ENCODE data around the gene PINLYP. TPM values are rescaled to one million over a fixed set of nuclear protein-coding genes. Genes with fewer than 3 reads are reported as not detected.
"Not testable (repeated sequence)": the region's sequence is repeated elsewhere in the genome, so short reads cannot be mapped to it uniquely, and the experiment has no call there.

The PINLYP gene
- total and polyA plus RNA-seq, 2 donors = 11.4 to 14.6 TPM

GRCh38 chr19:43595999-43596841 is 20.6 kb downstream of the PINLYP start, which contains the start of the genes IRGQ and ZNF576:
Gene IRGQ, minus strand, starts transcription at chr19:43596134. Its CDS starts 796 bp downstream, at chr19:43595338.
Gene ZNF576, plus strand, starts transcription at chr19:43596595. Its CDS starts 514 bp downstream, at chr19:43597109.
- DNase-seq (ENCODE audit: extremely low spot score) = peak; percentile 99
- Histone ChIP-seq H3K4me1 (ENCODE audit: insufficient read depth) (no peaks in the 10 kb centered on the region), H3K36me3 (ENCODE audit: insufficient read depth) (peaks cover 5% of the 10 kb centered on the region), H3K4me3 (ENCODE audit: low read depth, low read length) (peak within 1 kb of the TSS; percentile 53), H3K27ac (ENCODE audit: low read depth) (peak within 1 kb of the TSS; percentile 97)
- under 1% methylated on average over 60 of the region's 60 CpGs for WGBS

- DNase-seq (ENCODE audit: extremely low spot score) = no peak
- Histone ChIP-seq H3K36me3 (ENCODE audit: insufficient read depth) (peaks cover 5% of the 10 kb centered on the region), H3K4me1 (ENCODE audit: insufficient read depth) (no peaks in the 10 kb centered on the region), H3K4me3 (ENCODE audit: low read depth, low read length) (peak overlapping the region; percentile 49), H3K27ac (ENCODE audit: low read depth) (no peak overlapping the region)
- WGBS = 16% methylated on average over 7 of the region's 7 CpGs
These were observed 21.4 kb downstream of the PINLYP start for GRCh38 chr19:43596842-43597461.

GRCh38 chr19:43597876-43598275 is 22.3 kb downstream of the PINLYP start:
- Histone ChIP-seq H3K4me1 (ENCODE audit: insufficient read depth) (no peaks in the 10 kb centered on the region), H3K36me3 (ENCODE audit: insufficient read depth) (peaks cover 3% of the 10 kb centered on the region), H3K27ac (ENCODE audit: low read depth) (no peak overlapping the region), H3K4me3 (ENCODE audit: low read depth, low read length) (no peak overlapping the region)
- no peak for DNase-seq (ENCODE audit: extremely low spot score)
- 46% methylated on average over 5 of the region's 5 CpGs for WGBS

GRCh38 chr19:43598445-43599240 is 23.0 kb downstream of the PINLYP start:
- WGBS = 93% methylated on average over 19 of the region's 19 CpGs
- H3K36me3 ChIP-seq (ENCODE audit: insufficient read depth) = no peaks in the 10 kb centered on the region
- H3K27ac ChIP-seq (ENCODE audit: low read depth) = no peak overlapping the region

GRCh38 chr19:43599635-43600295 is 24.2 kb downstream of the PINLYP start:
- H3K4me3 ChIP-seq (ENCODE audit: low read depth, low read length) = no peak overlapping the region
- WGBS = 83% methylated on average over 4 of the region's 4 CpGs
- no peaks in the 10 kb centered on the region for H3K4me1 ChIP-seq (ENCODE audit: insufficient read depth)
- H3K36me3 ChIP-seq (ENCODE audit: insufficient read depth) = no peaks in the 10 kb centered on the region
- no peak overlapping the region for H3K27ac ChIP-seq (ENCODE audit: low read depth)
- DNase-seq (ENCODE audit: extremely low spot score) = no peak

More at GRCh38 chr19:43598445-43599240, 23.0 kb downstream of the PINLYP start:
- DNase-seq (ENCODE audit: extremely low spot score) = no peak
- Histone ChIP-seq H3K4me3 (ENCODE audit: low read depth, low read length) (no peak overlapping the region), H3K4me1 (ENCODE audit: insufficient read depth) (no peaks in the 10 kb centered on the region)

- not testable (repeated sequence) for DNase-seq (ENCODE audit: extremely low spot score); H3K4me3 ChIP-seq (ENCODE audit: low read depth, low read length); H3K4me1 ChIP-seq (ENCODE audit: insufficient read depth); H3K27ac ChIP-seq (ENCODE audit: low read depth); H3K36me3 ChIP-seq (ENCODE audit: insufficient read depth)
- WGBS = 79% methylated on average over 5 of the region's 5 CpGs
These were observed 24.7 kb downstream of the PINLYP start for GRCh38 chr19:43600326-43600725.

- no peak for DNase-seq (ENCODE audit: extremely low spot score)
- H3K4me3 ChIP-seq (ENCODE audit: low read depth, low read length) = no peak overlapping the region
- H3K4me1 ChIP-seq (ENCODE audit: insufficient read depth) = no peaks in the 10 kb centered on the region
- WGBS = 70% methylated on average over 7 of the region's 7 CpGs
- H3K27ac ChIP-seq (ENCODE audit: low read depth) = no peak overlapping the region
- peaks cover 2% of the 10 kb centered on the region for H3K36me3 ChIP-seq (ENCODE audit: insufficient read depth)
These were observed 30.4 kb downstream of the PINLYP start for GRCh38 chr19:43605875-43606568.

GRCh38 chr19:43606569-43607229 is 31.1 kb downstream of the PINLYP start:
- DNase-seq (ENCODE audit: extremely low spot score) = no peak
- Histone ChIP-seq H3K27ac (ENCODE audit: low read depth) (no peak overlapping the region), H3K4me3 (ENCODE audit: low read depth, low read length) (no peak overlapping the region), H3K36me3 (ENCODE audit: insufficient read depth) (peaks cover 2% of the 10 kb centered on the region), H3K4me1 (ENCODE audit: insufficient read depth) (no peaks in the 10 kb centered on the region)
- 88% methylated on average over 7 of the region's 7 CpGs for WGBS

- WGBS = 82% methylated on average over 28 of the region's 28 CpGs
- Histone ChIP-seq H3K4me3 (ENCODE audit: low read depth, low read length) (no peak overlapping the region), H3K4me1 (ENCODE audit: insufficient read depth) (no peaks in the 10 kb centered on the region), H3K36me3 (ENCODE audit: insufficient read depth) (peaks cover 2% of the 10 kb centered on the region), H3K27ac (ENCODE audit: low read depth) (no peak overlapping the region)
- no peak for DNase-seq (ENCODE audit: extremely low spot score)
These were observed 31.9 kb downstream of the PINLYP start for GRCh38 chr19:43607238-43608205.

GRCh38 chr19:43609872-43610271 is 34.3 kb downstream of the PINLYP start:
- no peak for DNase-seq (ENCODE audit: extremely low spot score)
- H3K36me3 ChIP-seq (ENCODE audit: insufficient read depth) = peaks cover 2% of the 10 kb centered on the region
- 84% methylated on average over 7 of the region's 7 CpGs for WGBS
- no peak overlapping the region for H3K27ac ChIP-seq (ENCODE audit: low read depth)
- H3K4me3 ChIP-seq (ENCODE audit: low read depth, low read length) = no peak overlapping the region
- no peaks in the 10 kb centered on the region for H3K4me1 ChIP-seq (ENCODE audit: insufficient read depth)

- Histone ChIP-seq H3K4me3 (ENCODE audit: low read depth, low read length) (no peak overlapping the region), H3K27ac (ENCODE audit: low read depth) (no peak overlapping the region), H3K4me1 (ENCODE audit: insufficient read depth) (no peaks in the 10 kb centered on the region), H3K36me3 (ENCODE audit: insufficient read depth) (peaks cover 2% of the 10 kb centered on the region)
- no peak for DNase-seq (ENCODE audit: extremely low spot score)
- 54% methylated on average over 3 of the region's 3 CpGs for WGBS
These were observed 34.9 kb downstream of the PINLYP start for GRCh38 chr19:43610493-43610892.

Data from urinary bladder (tissue), 4 donors.